OCI-LY1 (cell line): Measurements from ENCODE around the gene FLT3LG.
A peak's percentile ranks its signal among the peaks of the same experiment; 100 is the strongest.
"Not testable (repeated sequence)": the region's sequence is repeated elsewhere in the genome, so short reads cannot be mapped to it uniquely, and the experiment has no call there.

Experiments
- H2AFZ ChIP-seq: fragments of 200-600 bp; sonication (generic), shearing (Covaris generic); 2 replicates; pipeline ENCODE4 v1.6.0; 2014; ENCODE audit warnings: antibody characterized with exemption, mild to moderate bottlenecking, low read length
- H3F3A ChIP-seq: fragments of 200-600 bp; sonication (generic), shearing (Covaris generic); 2 replicates; pipeline ENCODE4 v1.6.0; 2014; ENCODE audit warnings: mild to moderate bottlenecking, antibody characterized with exemption, low read length, moderate library complexity; ENCODE audit not compliant: insufficient read depth
- H3K27ac ChIP-seq: fragments of 200-600 bp; sonication (generic); 2 replicates; pipeline ENCODE4 v1.5.1; 2014; ENCODE audit warnings: low read length, mixed run types, mild to moderate bottlenecking, low read depth; ENCODE audit not compliant: poor library complexity, severe bottlenecking
- H3K27me3 ChIP-seq: fragments of 200-600 bp; sonication (generic); 2 replicates; pipeline ENCODE4 v1.6.0; 2014; ENCODE audit warnings: antibody characterized with exemption, mild to moderate bottlenecking, low read length, moderate library complexity; ENCODE audit not compliant: insufficient read depth
- H3K36me3 ChIP-seq: fragments of 200-600 bp; sonication (generic); 2 replicates; pipeline ENCODE4 v1.6.1; 2014; ENCODE audit warnings: mild to moderate bottlenecking, antibody characterized with exemption, low read length, moderate library complexity, mixed read lengths; ENCODE audit not compliant: insufficient read depth
- H3K4me1 ChIP-seq: fragments of 200-600 bp; sonication (generic); 2 replicates; pipeline ENCODE4 v1.5.1; 2014; ENCODE audit warnings: mild to moderate bottlenecking, low read length, moderate library complexity; ENCODE audit not compliant: insufficient read depth, severe bottlenecking
- H3K4me2 ChIP-seq: fragments of 200-600 bp; sonication (generic), shearing (Covaris generic); 2 replicates; pipeline ENCODE4 v1.6.1; 2014; ENCODE audit warnings: low read length
- H3K4me3 ChIP-seq: fragments of 200-600 bp; sonication (generic); 2 replicates; pipeline ENCODE4 v1.5.1; 2014; ENCODE audit warnings: low read length, low read depth, mild to moderate bottlenecking, mixed read lengths; ENCODE audit not compliant: poor library complexity, severe bottlenecking
- H3K79me2 ChIP-seq: fragments of 200-600 bp; shearing (Covaris generic); 2 replicates; pipeline ENCODE4 v1.6.1; 2016; ENCODE audit warnings: mixed run types, low read length, mixed read lengths; ENCODE audit not compliant: insufficient read depth
- H3K9ac ChIP-seq: fragments of 200-600 bp; sonication (generic), shearing (Covaris generic); 2 replicates; pipeline ENCODE4 v1.6.1; 2014; ENCODE audit warnings: mild to moderate bottlenecking, low read length, mixed read lengths
- H3K9me2 ChIP-seq: fragments of 200-600 bp; sonication (generic), shearing (Covaris generic); 2 replicates; pipeline ENCODE4 v1.6.1; 2014; ENCODE audit warnings: low read depth, mild to moderate bottlenecking, low read length, mixed read lengths
- H3K9me3 ChIP-seq: fragments of 200-600 bp; shearing (Covaris generic); 2 replicates; pipeline ENCODE4 v1.6.1; 2014; ENCODE audit warnings: low read length, mixed read lengths
- H4K20me1 ChIP-seq: fragments of 200-600 bp; sonication (generic), shearing (Covaris generic); 2 replicates; pipeline ENCODE4 v1.6.0; 2016; ENCODE audit warnings: mild to moderate bottlenecking, low read length; ENCODE audit not compliant: insufficient read depth
- EZH2 ChIP-seq: fragments of 200-600 bp; sonication (generic), shearing (Covaris generic); IDR thresholded peaks from 2 replicates; pipeline ENCODE4 v1.8.0; 2017; ENCODE audit warnings: borderline replicate concordance, mixed run types, mild to moderate bottlenecking, antibody characterized with exemption, low read length, moderate library complexity, mixed read lengths
- TF ChIP-seq, protein P1 (sequence below): fragments of 200-600 bp; sonication (generic), shearing (Covaris generic); IDR thresholded peaks from 2 replicates; pipeline ENCODE4 v1.5.1; 2017; ENCODE audit warnings: mild to moderate bottlenecking, antibody characterized with exemption, low read length, moderate library complexity, mixed read lengths

The FLT3LG gene

DNA sequence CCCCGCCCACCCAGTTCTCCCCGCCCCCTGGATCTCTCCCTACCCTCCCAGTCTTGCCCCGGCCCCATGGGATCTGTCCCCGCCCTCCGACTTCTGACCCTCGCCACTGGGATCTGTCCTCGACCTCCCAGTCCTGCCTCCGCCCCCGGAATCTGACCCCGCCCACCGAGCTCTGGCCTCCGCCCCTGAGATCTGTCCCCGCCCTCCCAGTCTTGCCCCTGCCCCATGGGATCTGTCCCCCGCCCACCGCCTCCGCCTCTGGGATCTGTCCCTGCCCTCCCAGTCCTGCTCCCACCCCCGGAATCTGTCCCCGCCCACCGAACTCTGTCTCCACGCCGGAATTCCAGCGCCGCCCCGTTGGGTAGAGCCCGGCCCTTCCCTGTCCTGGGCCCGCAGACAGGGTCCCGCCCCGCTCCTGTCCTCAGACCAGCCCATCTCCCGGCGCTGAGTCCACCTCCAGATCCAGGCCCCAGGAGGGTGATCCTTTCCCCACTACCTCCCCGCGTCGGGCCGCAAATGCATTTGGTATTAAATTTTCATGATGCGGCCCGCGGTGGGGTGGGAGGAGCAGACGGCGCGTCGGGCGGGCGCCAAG, 31.1 kb upstream of the FLT3LG start:
- H3K27me3 ChIP-seq: peaks cover 19% of the 10 kb centered on the region
- peak overlapping the region; percentile 69 for H3K4me3 ChIP-seq
- H3K4me2 ChIP-seq: peak overlapping the region; percentile 85
- TF ChIP-seq, protein P1, sequence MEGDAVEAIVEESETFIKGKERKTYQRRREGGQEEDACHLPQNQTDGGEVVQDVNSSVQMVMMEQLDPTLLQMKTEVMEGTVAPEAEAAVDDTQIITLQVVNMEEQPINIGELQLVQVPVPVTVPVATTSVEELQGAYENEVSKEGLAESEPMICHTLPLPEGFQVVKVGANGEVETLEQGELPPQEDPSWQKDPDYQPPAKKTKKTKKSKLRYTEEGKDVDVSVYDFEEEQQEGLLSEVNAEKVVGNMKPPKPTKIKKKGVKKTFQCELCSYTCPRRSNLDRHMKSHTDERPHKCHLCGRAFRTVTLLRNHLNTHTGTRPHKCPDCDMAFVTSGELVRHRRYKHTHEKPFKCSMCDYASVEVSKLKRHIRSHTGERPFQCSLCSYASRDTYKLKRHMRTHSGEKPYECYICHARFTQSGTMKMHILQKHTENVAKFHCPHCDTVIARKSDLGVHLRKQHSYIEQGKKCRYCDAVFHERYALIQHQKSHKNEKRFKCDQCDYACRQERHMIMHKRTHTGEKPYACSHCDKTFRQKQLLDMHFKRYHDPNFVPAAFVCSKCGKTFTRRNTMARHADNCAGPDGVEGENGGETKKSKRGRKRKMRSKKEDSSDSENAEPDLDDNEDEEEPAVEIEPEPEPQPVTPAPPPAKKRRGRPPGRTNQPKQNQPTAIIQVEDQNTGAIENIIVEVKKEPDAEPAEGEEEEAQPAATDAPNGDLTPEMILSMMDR: no peak
- no peak for TF ChIP-seq EZH2
- H3K79me2 ChIP-seq: no peaks in the 10 kb centered on the region
- H3K9me3 ChIP-seq: no peaks in the 10 kb centered on the region
- H3K9me2 ChIP-seq: no peaks in the 10 kb centered on the region
- peaks cover 13% of the 10 kb centered on the region for H3K36me3 ChIP-seq
- no peaks in the 10 kb centered on the region for H4K20me1 ChIP-seq
- H3F3A ChIP-seq: peaks cover 6% of the 10 kb centered on the region
- H3K27ac ChIP-seq: no peak overlapping the region
- H3K9ac ChIP-seq: peak overlapping the region; percentile 72
- H2AFZ ChIP-seq: peak overlapping the region; percentile 29
- peaks cover 5% of the 10 kb centered on the region for H3K4me1 ChIP-seq

DNA sequence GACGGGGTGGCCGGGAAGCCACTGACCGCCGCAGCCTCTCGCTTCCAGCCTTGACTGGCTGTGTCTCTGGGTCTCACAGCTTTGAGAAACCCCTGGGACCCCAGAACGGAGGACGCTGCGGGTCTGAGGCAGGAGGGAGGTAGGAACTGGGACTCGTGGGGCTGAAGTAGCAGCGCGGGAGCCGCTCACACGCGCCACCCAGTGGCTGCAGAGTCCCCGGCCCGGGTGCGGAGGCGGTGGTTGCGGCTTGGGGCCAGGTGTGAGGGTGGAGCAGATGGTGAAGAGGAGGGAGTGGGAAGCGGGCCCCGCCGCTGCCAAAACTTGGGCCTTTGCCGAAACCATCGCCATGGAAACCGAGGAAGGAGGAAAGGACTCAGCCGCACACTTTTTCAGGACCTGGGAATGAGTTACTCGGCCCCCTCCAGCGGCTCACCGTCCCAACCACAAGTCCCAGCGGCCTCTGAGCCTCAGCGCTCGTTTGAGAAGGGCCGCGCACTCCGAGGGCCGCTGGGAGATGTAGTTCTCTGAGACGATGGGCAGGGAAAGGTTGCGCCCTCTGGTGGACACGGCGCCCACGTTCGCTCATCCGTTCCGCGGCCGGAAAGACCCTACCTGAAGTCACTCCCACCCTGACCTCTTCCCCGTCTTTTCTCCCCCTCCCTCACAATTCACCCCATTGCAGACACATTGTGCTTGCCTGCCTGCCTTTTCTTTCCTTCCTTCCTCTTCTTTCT, 30.5 kb upstream of the FLT3LG start:
- Histone ChIP-seq H3K9me3 (no peaks in the 10 kb centered on the region), H3K27me3 (peaks cover 19% of the 10 kb centered on the region), H3K9ac (peak overlapping the region; percentile 72), H3K27ac (peak overlapping the region; percentile 39), H2AFZ (peak overlapping the region; percentile 29), H3F3A (peaks cover 6% of the 10 kb centered on the region), H3K4me3 (peak overlapping the region; percentile 69), H3K4me1 (peaks cover 5% of the 10 kb centered on the region), H4K20me1 (no peaks in the 10 kb centered on the region), H3K4me2 (peak overlapping the region; percentile 85), H3K79me2 (no peaks in the 10 kb centered on the region), H3K36me3 (peaks cover 17% of the 10 kb centered on the region), H3K9me2 (no peaks in the 10 kb centered on the region)
- TF ChIP-seq EZH2: no peak
- TF ChIP-seq, protein P1: peak; percentile 80

DNA sequence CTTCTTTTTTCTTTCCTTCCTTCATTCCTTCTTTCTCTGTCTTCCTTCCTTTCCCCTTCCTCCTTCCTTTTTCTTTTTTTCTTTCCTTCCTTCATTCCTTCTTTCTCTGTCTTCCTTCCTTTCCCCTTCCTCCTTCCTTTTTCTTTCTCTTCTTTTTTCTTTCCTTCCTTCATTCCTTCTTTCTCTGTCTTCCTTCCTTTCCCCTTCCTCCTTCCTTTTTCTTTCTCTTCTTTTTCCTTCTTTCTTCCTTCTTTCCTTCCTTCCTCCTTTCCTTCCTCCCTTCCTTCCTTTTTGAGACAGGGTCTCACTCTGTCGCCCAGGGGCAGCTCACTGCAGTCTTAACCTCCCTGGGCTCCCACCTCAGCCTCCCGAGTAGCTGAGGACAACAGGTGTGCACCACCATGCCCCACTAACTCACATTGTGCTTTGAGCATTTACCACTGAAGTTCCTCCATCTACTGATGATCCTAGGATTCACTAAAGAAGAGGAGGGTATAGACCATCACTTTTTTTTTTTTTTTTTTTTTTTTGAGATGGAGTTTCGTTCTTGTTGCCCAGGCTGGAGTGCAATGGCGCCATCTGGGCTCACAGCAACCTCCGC, 29.8 kb upstream of the FLT3LG start:
- H3K27me3 ChIP-seq: peaks cover 17% of the 10 kb centered on the region
- H3K9me3 ChIP-seq, H3F3A ChIP-seq, H2AFZ ChIP-seq, H4K20me1 ChIP-seq, H3K9me2 ChIP-seq, H3K4me1 ChIP-seq, H3K79me2 ChIP-seq, H3K27ac ChIP-seq, H3K9ac ChIP-seq: not testable (repeated sequence)
- peaks cover 20% of the 10 kb centered on the region for H3K36me3 ChIP-seq
- peak overlapping the region; percentile 69 for H3K4me3 ChIP-seq
- H3K4me2 ChIP-seq: peak overlapping the region; percentile 85
